GM18526 (cell line): ENCODE measurements around the gene PLCB1.

ENCODE experiments used
- POLR2A ChIP-seq: IDR thresholded peaks from 3 replicates; pipeline ENCODE4 v1.6.1; 2011; ENCODE audit not compliant: insufficient read length; ENCODE audit errors: extremely low read depth

Gene PLCB1

DNA sequence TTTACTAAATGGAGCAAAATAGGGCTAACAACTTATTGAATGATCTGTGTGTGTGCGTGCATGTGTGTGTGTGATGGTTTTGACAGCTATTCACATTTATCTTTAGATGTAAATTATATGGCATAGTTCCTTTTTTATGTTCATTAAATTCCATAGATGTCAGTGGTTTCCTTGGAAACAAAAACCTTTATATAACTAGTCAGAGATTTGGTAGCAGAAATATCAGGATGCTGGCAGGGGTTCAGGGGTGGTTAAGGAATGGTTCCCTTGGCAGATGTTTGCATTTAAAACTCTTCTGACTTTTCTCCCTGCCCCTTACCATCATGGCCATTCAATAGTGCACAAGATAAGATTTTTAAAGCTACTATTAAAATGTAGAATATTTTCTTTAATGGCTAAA, 256.6 kb downstream of the PLCB1 start:
- TF ChIP-seq POLR2A: no peak

GRCh38 chr20:8389381-8390036, 257.4 kb downstream of the PLCB1 start:
- TF ChIP-seq POLR2A: no peak

DNA sequence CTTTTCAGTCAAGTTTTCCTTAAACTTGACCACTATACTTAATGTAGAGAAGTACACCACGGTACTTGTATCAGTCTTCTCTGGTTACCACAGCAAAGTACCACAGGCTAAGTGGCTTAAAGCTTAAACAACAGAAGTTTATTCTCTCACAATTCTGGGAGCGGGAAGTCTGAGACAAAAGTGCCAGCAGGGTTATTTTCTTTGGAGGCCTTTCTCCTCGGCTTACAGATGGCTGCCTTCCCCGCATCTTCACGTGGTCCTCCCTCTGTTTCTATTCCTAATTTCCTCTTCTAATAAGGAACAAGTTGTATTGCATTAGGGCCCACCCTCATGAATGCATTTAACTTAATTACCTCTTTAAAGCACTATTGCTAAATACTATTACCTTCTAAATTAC, 258.0 kb downstream of the PLCB1 start:
- no peak for TF ChIP-seq POLR2A

DNA sequence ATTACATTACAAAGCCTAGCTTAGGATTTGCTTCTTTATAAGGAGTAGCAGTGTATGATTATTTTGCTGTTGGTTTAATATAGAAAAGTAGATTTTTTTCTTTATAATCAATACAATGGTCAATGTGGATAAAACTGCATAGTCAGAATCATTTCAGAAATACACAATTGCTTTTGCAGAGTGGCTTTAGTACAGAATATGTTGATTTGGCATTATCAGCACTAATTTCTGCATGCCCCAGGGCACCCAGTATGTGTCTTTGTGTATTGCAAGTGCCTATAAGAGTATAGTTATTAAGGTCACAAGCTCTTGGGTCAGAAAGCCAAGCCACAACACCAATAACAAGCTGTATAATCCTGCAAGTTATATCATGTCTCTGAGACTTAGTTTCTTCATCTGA, 258.4 kb downstream of the PLCB1 start:
- no peak for TF ChIP-seq POLR2A

DNA sequence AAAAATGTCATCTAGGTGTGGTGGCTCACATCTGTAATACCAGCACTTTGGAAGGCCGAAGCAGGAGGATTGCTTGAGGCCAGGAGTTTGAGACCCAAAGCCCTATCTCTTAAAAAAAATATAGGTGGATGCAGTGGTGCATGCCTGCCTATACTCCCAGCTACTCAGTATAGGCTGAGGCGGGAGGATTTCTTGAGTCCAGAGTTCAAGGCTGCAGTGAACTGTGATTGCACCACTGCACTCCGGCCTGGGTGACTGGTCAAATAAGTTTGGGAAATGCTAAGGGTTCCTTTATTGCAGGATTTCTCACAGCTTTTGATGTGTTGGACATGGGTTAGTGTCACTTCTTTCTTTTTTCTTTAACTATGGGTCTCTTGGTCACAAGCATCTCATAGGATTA, 261.3 kb downstream of the PLCB1 start:
- no peak for TF ChIP-seq POLR2A

- TF ChIP-seq POLR2A: no peak
Observed at GRCh38 chr20:8394308-8394945, 262.4 kb downstream of the PLCB1 start.

GRCh38 chr20:8395956-8396355, 263.9 kb downstream of the PLCB1 start:
- no peak for TF ChIP-seq POLR2A

DNA sequence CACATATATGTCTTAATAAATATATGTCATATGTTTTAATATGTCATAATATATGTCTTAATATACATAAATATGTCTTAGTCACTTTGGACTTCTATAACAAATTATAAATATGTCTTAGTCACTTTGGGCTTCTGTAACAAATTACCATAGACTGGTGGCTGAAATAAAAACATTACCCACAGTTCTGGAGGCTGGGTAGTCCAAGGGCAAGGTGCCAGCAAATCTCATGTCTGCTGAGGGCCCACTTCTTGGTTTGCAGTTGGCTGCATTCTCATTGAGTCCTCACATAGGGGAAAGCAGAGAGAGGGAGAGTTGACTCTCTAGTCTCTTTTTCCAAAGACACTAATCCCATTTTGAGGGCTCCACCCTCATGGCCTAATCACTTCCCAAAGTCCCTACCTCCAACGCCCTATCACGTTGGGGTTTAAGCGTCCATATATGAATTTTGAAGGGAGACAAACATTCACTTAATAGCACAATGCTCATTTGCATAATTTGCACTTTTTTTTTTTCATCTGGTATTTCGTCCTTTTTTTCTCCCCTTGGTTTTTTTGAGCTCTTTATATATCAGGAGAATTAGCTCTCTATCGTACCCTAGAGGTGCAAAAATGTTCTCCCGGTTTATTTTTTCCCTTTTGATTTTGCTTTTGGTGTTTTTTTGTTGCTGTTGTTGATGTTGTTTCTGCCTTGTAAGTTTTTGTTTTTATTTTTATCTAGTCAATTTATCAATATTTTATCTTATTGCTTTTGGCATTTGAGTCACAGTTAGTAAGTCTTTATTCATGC, 266.4 kb downstream of the PLCB1 start:
- no peak for TF ChIP-seq POLR2A

DNA sequence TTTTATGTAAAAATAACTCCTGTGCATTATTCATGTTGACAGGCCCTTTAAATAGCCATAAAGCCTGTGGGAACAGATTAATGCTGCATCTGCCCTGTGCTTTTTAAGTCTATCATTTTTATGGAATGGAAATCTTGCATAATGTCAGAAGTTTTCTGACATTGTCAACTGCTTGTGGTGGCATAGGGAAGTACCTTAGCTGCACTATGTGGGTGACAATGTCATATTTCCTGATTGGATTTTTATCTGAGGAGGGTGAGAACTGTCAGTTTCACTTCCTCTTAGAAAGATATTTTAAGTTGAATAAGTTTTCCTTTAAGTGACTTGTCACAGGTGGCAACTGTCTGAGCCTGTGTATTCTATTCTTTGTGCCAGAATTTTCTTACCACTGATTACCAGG, 267.9 kb downstream of the PLCB1 start:
- no peak for TF ChIP-seq POLR2A

DNA sequence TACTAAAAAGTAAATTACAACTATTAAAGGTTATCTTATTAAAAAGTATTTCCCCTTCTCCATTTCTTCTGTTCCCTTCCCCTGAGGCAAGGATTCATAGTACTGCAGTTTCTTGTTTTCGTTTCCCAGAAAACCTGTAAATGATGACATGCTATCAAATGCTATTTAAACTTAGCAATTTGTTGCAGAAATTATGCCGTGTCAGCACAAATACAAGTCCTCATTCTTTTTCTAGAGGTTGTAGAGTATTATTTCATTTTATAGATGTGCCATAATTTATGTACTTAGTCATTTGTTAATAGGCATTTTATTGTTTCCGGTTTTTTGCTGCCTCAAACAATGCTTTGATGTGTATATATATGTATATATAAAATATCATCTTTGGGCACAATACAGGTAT, 268.4 kb downstream of the PLCB1 start:
- TF ChIP-seq POLR2A: no peak

- no peak for TF ChIP-seq POLR2A
Observed at GRCh38 chr20:8401556-8401955, 269.5 kb downstream of the PLCB1 start.

GRCh38 chr20:8402798-8403197, 270.7 kb downstream of the PLCB1 start:
- TF ChIP-seq POLR2A: no peak

DNA sequence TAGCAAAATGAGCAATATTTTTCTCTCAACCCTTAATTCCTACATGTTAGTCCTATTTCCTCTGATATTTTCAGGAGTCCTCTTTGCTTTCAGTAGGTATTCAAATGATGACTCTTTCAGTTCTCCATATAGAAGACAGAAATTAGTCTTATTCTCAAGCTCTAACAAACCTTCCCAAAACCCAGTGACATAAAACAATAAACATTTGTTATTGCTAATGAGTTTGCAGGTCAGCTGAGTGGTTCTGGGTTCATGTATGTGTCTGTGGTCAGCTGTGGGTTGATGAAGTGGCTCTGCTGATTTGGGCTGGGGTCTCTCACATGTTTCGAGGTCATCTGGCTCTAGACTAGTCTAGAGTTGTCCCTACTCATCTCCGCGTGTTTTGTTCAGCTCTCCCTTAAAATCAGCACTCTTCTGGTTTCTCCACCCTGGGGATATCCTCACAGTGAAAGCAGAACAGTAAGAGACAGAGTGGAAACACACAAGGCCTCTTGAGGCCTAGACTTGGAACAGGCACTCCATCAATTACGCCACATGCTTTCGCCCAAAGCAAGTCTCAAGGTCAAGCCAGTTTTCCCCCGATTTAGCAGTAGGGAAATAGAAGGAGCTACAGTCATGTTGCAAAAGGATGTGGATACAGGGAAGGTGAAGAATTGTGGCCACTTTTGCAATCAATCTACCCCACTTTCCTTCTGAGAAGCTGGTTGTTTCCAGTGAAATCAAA, 273.0 kb downstream of the PLCB1 start:
- TF ChIP-seq POLR2A: no peak

- no peak for TF ChIP-seq POLR2A
Observed at GRCh38 chr20:8406391-8406790, 274.3 kb downstream of the PLCB1 start.

- no peak for TF ChIP-seq POLR2A
Observed at GRCh38 chr20:8408587-8409307, 276.7 kb downstream of the PLCB1 start.

GRCh38 chr20:8413691-8414090, 281.6 kb downstream of the PLCB1 start:
- TF ChIP-seq POLR2A: no peak
